IPS DF 6.9 (cell line): ENCODE results near the gene NKD1.

ENCODE experiments used
- DNase-seq: peaks from one replicate; pipeline ENCODE4 v3.0.0-alpha.2; 2013; ENCODE audit warnings: low read depth, low spot score
- H3K27ac ChIP-seq: one replicate; pipeline ENCODE4 v1.5.1; 2013; ENCODE audit warnings: low read length, control low read depth
- H3K27me3 ChIP-seq: 2 replicates; pipeline ENCODE4 v1.6.1; 2013; ENCODE audit warnings: mild to moderate bottlenecking, low read length; ENCODE audit not compliant: control insufficient read depth, insufficient read depth
- H3K36me3 ChIP-seq: 2 replicates; pipeline ENCODE4 v1.6.1; 2013; ENCODE audit warnings: low read length; ENCODE audit not compliant: control insufficient read depth, insufficient read depth
- H3K4me1 ChIP-seq: 2 replicates; pipeline ENCODE4 v1.6.1; 2013; ENCODE audit warnings: low read length; ENCODE audit not compliant: control insufficient read depth, insufficient read depth
- H3K4me3 ChIP-seq: 2 replicates; pipeline ENCODE4 v1.5.1; 2013; ENCODE audit warnings: mild to moderate bottlenecking, low read length
- H3K9me3 ChIP-seq: 2 replicates; pipeline ENCODE4 v1.6.1; 2013; ENCODE audit warnings: low read length, inconsistent platforms; ENCODE audit not compliant: control insufficient read depth, insufficient read depth
- WGBS: extraction: QIAGEN DNeasy Blood & Tissue Kit; methylation state at CpG from one replicate; pipeline ENCODE4 v1.1.7; 2013; ENCODE audit warnings: mixed read lengths, missing lambda C conversion rate; ENCODE audit not compliant: insufficient read length, insufficient coverage; 5-methylcytosine and 5-hydroxymethylcytosine counted together

The NKD1 gene

GRCh38 chr16:50675686-50676610 lies 127.8 kb downstream of the NKD1 start:
- H3K4me3 ChIP-seq, result no peak overlapping the region
- no peaks in the 10 kb centered on the region for H3K27me3 ChIP-seq
- H3K4me1 ChIP-seq, result no peaks in the 10 kb centered on the region; the same call in 1 of the 2 replicates
- 0 out of 2 replicates have a peak, but pooled peaks cover 4% of the 10 kb centered on the region for H3K9me3 ChIP-seq
- H3K36me3 ChIP-seq, result no peaks in the 10 kb centered on the region
- no peak overlapping the region for H3K27ac ChIP-seq
- no CpG with 5 or more reads among the region's 23 CpGs for WGBS
- no peak for DNase-seq

- H3K27ac ChIP-seq, result no peak overlapping the region
- no peak overlapping the region for H3K4me3 ChIP-seq
- H3K27me3 ChIP-seq, result no peaks in the 10 kb centered on the region
- H3K4me1 ChIP-seq, result no peaks in the 10 kb centered on the region; the same call in 1 of the 2 replicates
- no peaks in the 10 kb centered on the region for H3K36me3 ChIP-seq
- no CpG with 5 or more reads among the region's 9 CpGs for WGBS
- H3K9me3 ChIP-seq, result 0 out of 2 replicates have a peak, but pooled peaks cover 4% of the 10 kb centered on the region
- no peak for DNase-seq
These were observed 128.6 kb downstream of the NKD1 start for GRCh38 chr16:50676684-50677225.

GRCh38 chr16:50677351-50677750 lies 129.2 kb downstream of the NKD1 start:
- no peak overlapping the region for H3K27ac ChIP-seq
- H3K9me3 ChIP-seq, result 0 out of 2 replicates have a peak, but pooled peaks cover 1% of the 10 kb centered on the region
- no peak overlapping the region for H3K4me3 ChIP-seq
- H3K27me3 ChIP-seq, result no peaks in the 10 kb centered on the region
- no peaks in the 10 kb centered on the region; the same call in 1 of the 2 replicates for H3K4me1 ChIP-seq
- WGBS, result no CpG with 5 or more reads among the region's 7 CpGs
- H3K36me3 ChIP-seq, result no peaks in the 10 kb centered on the region
- DNase-seq, result no peak

GRCh38 chr16:50678531-50678930 lies 130.3 kb downstream of the NKD1 start:
- DNase-seq, result no peak
- H3K27ac ChIP-seq, result no peak overlapping the region
- H3K27me3 ChIP-seq, result no peaks in the 10 kb centered on the region
- H3K36me3 ChIP-seq, result no peaks in the 10 kb centered on the region
- H3K9me3 ChIP-seq, result no peaks in the 10 kb centered on the region
- no CpG with 5 or more reads among the region's 3 CpGs for WGBS
- H3K4me3 ChIP-seq, result no peak overlapping the region
- H3K4me1 ChIP-seq, result no peaks in the 10 kb centered on the region; the same call in 1 of the 2 replicates

GRCh38 chr16:50679266-50679665 lies 131.1 kb downstream of the NKD1 start:
- Histone ChIP-seq H3K27me3 (no peaks in the 10 kb centered on the region), H3K4me1 (no peaks in the 10 kb centered on the region), H3K9me3 (no peaks in the 10 kb centered on the region), H3K36me3 (no peaks in the 10 kb centered on the region), H3K4me3 (no peak overlapping the region), H3K27ac (no peak overlapping the region)
- no CpG with 5 or more reads among the region's 14 CpGs for WGBS
- DNase-seq, result no peak

GRCh38 chr16:50679676-50680555 lies 131.7 kb downstream of the NKD1 start:
- H3K4me1 ChIP-seq, result no peaks in the 10 kb centered on the region
- H3K36me3 ChIP-seq, result no peaks in the 10 kb centered on the region
- H3K9me3 ChIP-seq, result no peaks in the 10 kb centered on the region
- H3K4me3 ChIP-seq, result no peak overlapping the region
- no peak overlapping the region for H3K27ac ChIP-seq
- DNase-seq, result no peak
- no CpG with 5 or more reads among the region's 6 CpGs for WGBS
- no peaks in the 10 kb centered on the region for H3K27me3 ChIP-seq

- no peaks in the 10 kb centered on the region for H3K4me1 ChIP-seq
- H3K9me3 ChIP-seq, result no peaks in the 10 kb centered on the region
- H3K27me3 ChIP-seq, result no peaks in the 10 kb centered on the region
- no peak overlapping the region for H3K27ac ChIP-seq
- no peak for DNase-seq
- H3K4me3 ChIP-seq, result no peak overlapping the region
- H3K36me3 ChIP-seq, result no peaks in the 10 kb centered on the region
- no CpG with 5 or more reads among the region's 3 CpGs for WGBS
These were observed 132.3 kb downstream of the NKD1 start for GRCh38 chr16:50680556-50680893.

GRCh38 chr16:50681021-50681885 lies 133.1 kb downstream of the NKD1 start, which contains the start of gene SNX20:
Gene SNX20, minus strand, starts transcription at chr16:50681312. Its CDS starts 3,786 bp downstream, at chr16:50677526.
- no CpG with 5 or more reads among the region's 16 CpGs for WGBS
- DNase-seq, result no peak
- H3K9me3 ChIP-seq, result no peaks in the 10 kb centered on the region
- H3K27ac ChIP-seq, result no peak within 1 kb of the TSS
- H3K27me3 ChIP-seq, result no peaks in the 10 kb centered on the region
- H3K4me1 ChIP-seq, result no peaks in the 10 kb centered on the region
- H3K4me3 ChIP-seq, result no peak within 1 kb of the TSS
- no peaks in the 10 kb centered on the region for H3K36me3 ChIP-seq

GRCh38 chr16:50683689-50684374 lies 135.6 kb downstream of the NKD1 start:
- H3K9me3 ChIP-seq, result no peaks in the 10 kb centered on the region
- DNase-seq, result no peak
- WGBS, result no CpG with 5 or more reads among the region's 14 CpGs
- H3K36me3 ChIP-seq, result no peaks in the 10 kb centered on the region
- no peak overlapping the region for H3K27ac ChIP-seq
- no peak overlapping the region for H3K4me3 ChIP-seq
- no peaks in the 10 kb centered on the region for H3K4me1 ChIP-seq
- no peaks in the 10 kb centered on the region for H3K27me3 ChIP-seq
